Muscle of leg (tissue), 11 donors: ENCODE data around the gene GTPBP2. TPM values are rescaled to one million over a fixed set of nuclear protein-coding genes. Genes with fewer than 3 reads are reported as not detected.

Source experiments
- DNase-seq: peaks from one replicate; pipeline ENCODE4 v3.0.0; 2013
- H3K27ac ChIP-seq: one replicate; pipeline ENCODE4 v1.5.1; 2013; ENCODE audit warnings: mild to moderate bottlenecking, low read length, control low read depth
- H3K27me3 ChIP-seq: one replicate; pipeline ENCODE4 v1.6.1; 2013; ENCODE audit warnings: low read length; ENCODE audit not compliant: control insufficient read depth, insufficient read depth
- H3K36me3 ChIP-seq: one replicate; pipeline ENCODE4 v1.6.1; 2013; ENCODE audit warnings: low read length; ENCODE audit not compliant: control insufficient read depth, insufficient read depth
- H3K4me1 ChIP-seq: one replicate; pipeline ENCODE4 v1.6.1; 2013; ENCODE audit warnings: low read length; ENCODE audit not compliant: control insufficient read depth, insufficient read depth
- H3K4me3 ChIP-seq: one replicate; pipeline ENCODE4 v1.5.1; 2013; ENCODE audit warnings: low read length, control low read depth
- H3K9me3 ChIP-seq: replicated peaks from 2 replicates; pipeline ENCODE4 v1.6.1; 2013; ENCODE audit warnings: low read depth, low read length; ENCODE audit not compliant: control insufficient read depth
- WGBS: methylation state at CpG from one replicate; pipeline ENCODE4 v1.1.5; 2013; ENCODE audit warnings: missing lambda C conversion rate; ENCODE audit not compliant: insufficient coverage; 5-methylcytosine and 5-hydroxymethylcytosine counted together
- polyA plus RNA-seq, 8 donors: library from polyadenylated mRNA; unstranded; fragments of 120-200 nt; gene quantifications; one replicate each; pipeline versions ENCODE4 v1.2.1 to v1.2.3, GENCODE V29; 2013; ENCODE audit warnings: inconsistent platforms in 1 of 8, low replicate concordance in 1 of 8; ENCODE audit not compliant: insufficient read length in 8 of 8, insufficient read depth in 1 of 8
- total RNA-seq: library from RNA; stranded (reverse); fragments of 120-200 nt; gene quantifications from one replicate; pipeline ENCODE4 v1.2.4, GENCODE V29; 2013

The GTPBP2 gene
- total and polyA plus RNA-seq, 9 donors, result 31.2 to 44.8 (median 37.0) TPM

DNA sequence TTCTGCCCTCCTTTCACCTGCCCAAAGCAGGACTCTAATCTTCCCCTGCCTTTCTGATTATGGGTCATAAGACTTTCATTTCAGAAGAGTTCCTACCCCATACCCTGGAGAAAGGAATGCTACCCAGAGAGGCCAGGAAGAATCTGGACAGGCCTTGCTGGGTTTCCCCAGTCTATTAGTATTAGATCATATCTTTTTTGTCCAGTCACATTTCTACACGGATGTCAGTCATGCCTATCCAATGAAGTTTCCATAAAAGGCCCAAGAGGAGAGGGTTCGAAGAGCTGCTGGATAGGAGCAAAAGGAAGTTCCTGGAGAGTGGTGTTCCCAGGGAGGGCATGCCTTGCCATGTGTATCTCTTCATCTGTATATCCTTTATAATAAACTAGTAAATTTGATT is 49.9 kb downstream of the GTPBP2 start:
- no peak overlapping the region for H3K4me3 ChIP-seq
- WGBS, result no CpG with 5 or more reads among the region's 2 CpGs
- H3K27me3 ChIP-seq, result no peaks in the 10 kb centered on the region
- H3K36me3 ChIP-seq, result peaks cover 8% of the 10 kb centered on the region
- H3K4me1 ChIP-seq, result peaks cover 9% of the 10 kb centered on the region
- H3K27ac ChIP-seq, result no peak overlapping the region
- no peaks in the 10 kb centered on the region for H3K9me3 ChIP-seq
- DNase-seq, result no peak

DNA sequence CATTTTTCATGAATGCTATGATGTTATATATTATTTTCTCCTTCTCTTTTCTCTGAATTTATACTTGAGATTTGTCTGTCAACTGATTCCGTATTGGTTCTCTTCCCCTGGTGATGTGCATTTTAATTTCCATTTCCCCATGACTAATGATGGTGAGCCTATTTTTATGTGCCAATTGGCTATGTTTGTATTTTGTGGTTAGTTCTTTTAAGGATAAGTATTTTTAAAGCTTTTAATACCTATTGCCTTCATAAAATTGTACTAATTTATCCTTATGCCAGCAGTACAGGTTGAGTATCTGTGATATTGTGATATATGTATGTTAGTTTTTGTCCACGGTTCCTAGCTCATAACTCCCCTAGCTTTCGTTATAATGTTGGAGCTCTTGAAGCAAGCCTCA is 50.3 kb downstream of the GTPBP2 start:
- no peak for DNase-seq
- H3K27ac ChIP-seq, result no peak overlapping the region
- 71% methylated on average over 1 of the region's 3 CpGs for WGBS
- no peak overlapping the region for H3K4me3 ChIP-seq
- peaks cover 5% of the 10 kb centered on the region for H3K36me3 ChIP-seq
- no peaks in the 10 kb centered on the region for H3K9me3 ChIP-seq
- no peaks in the 10 kb centered on the region for H3K27me3 ChIP-seq
- H3K4me1 ChIP-seq, result peaks cover 9% of the 10 kb centered on the region

DNA sequence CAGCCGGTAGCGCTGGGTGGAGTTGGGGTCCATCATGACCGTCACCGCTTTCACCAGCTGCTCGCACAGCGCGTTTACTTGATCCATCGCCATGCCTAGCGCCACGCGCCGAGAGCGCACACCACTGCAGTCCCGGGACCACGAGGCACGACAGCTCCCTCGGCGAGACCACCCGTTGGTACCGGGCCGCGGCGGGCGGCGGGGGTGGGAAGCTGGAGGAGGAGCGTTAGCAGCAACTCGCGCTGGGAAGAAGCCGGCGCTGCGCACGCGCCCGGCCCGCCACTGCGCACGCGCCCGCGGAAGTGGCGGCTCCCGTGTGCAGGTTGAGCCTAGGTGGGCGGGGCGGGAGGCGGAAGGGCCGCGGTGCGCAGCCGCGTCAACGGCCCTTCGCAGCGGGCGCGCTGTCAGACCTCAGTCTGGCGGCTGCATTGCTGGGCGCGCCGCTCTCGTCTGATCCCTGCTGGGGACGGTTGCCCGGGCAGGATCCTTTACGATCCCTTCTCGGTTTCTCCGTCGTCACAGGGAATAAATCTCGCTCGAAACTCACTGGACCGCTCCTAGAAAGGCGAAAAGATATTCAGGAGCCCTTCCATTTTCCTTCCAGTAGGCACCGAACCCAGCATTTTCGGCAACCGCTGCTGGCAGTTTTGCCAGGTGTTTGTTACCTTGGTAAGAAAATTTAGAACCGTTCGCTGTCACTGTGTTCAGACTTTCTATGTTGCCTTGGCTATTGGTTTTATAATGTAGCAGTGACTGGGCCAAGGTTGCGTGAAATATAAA is 53.1 kb downstream of the GTPBP2 start, which contains the start of the genes POLH and XPO5:
Gene POLH, plus strand, starts transcription at position 414 of the 780 bp plus-strand sequence. CDS start 6,135 bp downstream, outside the sequence.
Gene XPO5, minus strand, starts transcription at position 267 of the 780 bp plus-strand sequence. Its CDS starts 174 bp downstream, at position 93.
- DNase-seq, result peak; percentile 96
- WGBS, result under 1% methylated on average over 63 of the region's 76 CpGs
- peaks cover 9% of the 10 kb centered on the region for H3K4me1 ChIP-seq
- H3K4me3 ChIP-seq, result peak within 1 kb of the TSS; percentile 98
- H3K27ac ChIP-seq, result peak within 1 kb of the TSS; percentile 89
- H3K36me3 ChIP-seq, result peaks cover 16% of the 10 kb centered on the region
- H3K9me3 ChIP-seq, result no peaks in the 10 kb centered on the region
- no peaks in the 10 kb centered on the region for H3K27me3 ChIP-seq

DNA sequence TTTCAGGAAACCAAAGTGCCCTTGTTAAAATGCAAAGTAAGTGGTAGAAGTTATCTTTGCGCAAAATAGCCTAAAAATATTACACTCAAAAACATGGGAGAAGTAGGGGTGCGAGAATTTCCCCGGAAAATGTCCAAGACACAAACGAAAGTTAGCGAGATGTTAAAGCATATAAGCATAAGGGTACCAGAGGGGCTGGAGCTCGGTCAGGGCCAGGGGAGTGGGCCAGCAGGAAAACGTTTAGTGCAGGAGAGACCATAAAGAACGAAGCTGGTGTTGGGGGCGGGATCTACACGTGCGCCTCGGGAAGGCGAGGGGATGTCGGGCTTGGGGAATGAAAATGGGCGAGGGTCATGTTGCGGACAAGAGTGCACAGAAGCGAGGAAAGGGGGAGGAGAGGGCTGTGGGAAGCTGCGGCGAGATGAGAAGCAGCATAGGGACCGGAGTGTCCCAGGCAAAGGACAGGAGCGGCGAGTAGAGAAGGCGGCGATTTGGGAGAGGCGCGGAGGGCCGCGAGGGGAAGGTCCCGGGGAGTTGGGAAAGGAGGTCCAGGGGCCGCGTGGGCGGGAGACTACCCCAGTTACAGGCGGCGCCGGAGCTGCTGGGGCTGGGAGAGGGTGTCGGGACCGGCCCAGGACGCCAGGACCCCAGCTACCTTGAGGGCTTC is 53.8 kb downstream of the GTPBP2 start:
- no peak for DNase-seq
- no peaks in the 10 kb centered on the region for H3K9me3 ChIP-seq
- H3K4me3 ChIP-seq, result peak overlapping the region; percentile 98
- no peaks in the 10 kb centered on the region for H3K27me3 ChIP-seq
- under 1% methylated on average over 31 of the region's 38 CpGs for WGBS
- peaks cover 22% of the 10 kb centered on the region for H3K36me3 ChIP-seq
- peak overlapping the region; percentile 85 for H3K27ac ChIP-seq
- H3K4me1 ChIP-seq, result peaks cover 9% of the 10 kb centered on the region

DNA sequence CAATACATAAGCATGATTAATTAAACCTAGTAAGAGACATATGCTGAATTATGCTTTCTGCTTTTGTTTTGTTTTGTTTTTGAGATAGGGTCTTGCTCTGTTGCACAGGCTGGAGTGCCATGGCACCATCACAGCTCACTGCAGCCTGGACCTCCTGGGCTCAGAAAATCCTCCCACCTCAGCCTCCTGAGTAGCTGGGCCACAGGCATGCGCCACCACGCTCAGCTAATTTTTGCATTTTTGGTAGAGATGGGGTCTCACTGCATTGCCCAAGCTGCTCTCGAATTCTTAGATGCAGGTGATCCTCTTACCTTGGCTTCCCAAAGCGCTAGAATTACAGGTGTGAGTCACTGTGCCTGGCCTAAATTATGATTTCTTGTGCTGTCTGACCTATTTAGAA is 57.0 kb downstream of the GTPBP2 start:
- Histone ChIP-seq H3K36me3 (peaks cover 47% of the 10 kb centered on the region), H3K4me1 (peaks cover 9% of the 10 kb centered on the region), H3K4me3 (no peak overlapping the region), H3K27me3 (no peaks in the 10 kb centered on the region), H3K27ac (no peak overlapping the region), H3K9me3 (no peaks in the 10 kb centered on the region)
- no peak for DNase-seq
- WGBS, result 100% methylated on average over 1 of the region's 4 CpGs

DNA sequence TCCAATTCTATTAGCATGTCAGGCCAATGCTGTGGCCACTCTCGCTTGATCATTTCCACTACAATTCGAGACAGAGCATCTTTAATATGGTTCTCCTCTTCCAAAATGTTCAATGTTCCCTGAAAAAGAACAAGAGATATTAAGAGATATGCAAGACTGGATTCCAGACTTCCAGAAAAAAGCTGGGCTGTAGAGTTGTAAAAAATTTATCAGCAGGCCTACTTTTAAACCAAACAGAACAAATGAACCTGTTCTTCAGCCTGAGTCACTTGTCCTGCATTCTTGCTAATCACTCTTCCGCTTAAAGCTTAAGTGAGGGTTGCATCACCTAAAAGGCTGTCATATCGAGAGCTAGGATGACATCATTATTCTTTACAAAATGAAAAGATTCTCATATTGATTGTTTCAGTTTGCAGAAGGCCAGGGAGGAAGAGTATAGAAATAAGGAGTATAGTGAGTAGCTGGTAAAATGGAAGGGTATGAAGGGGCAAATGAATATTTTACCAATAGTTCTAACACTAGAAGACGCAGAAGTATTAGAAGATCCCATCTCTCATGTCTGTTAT is 58.1 kb downstream of the GTPBP2 start:
- no peak for DNase-seq
- no peak overlapping the region for H3K27ac ChIP-seq
- peaks cover 3% of the 10 kb centered on the region for H3K4me1 ChIP-seq
- no peaks in the 10 kb centered on the region for H3K27me3 ChIP-seq
- WGBS, result no CpG with 5 or more reads among the region's 5 CpGs
- no peak overlapping the region for H3K4me3 ChIP-seq
- no peaks in the 10 kb centered on the region for H3K9me3 ChIP-seq
- peaks cover 54% of the 10 kb centered on the region for H3K36me3 ChIP-seq

Other genes with a start within 250 kb of the GTPBP2 start
- 10.7 TPM for gene ABCC10, start 201.7 kb downstream of the GTPBP2 start, total RNA-seq
- gene ABCC10, start 201.7 kb downstream of the GTPBP2 start, polyA plus RNA-seq, result 10 to 100 TPM; 13.1 to 22.0 (median 14.9) TPM
- gene DLK2, start 173.7 kb downstream of the GTPBP2 start, total RNA-seq, result 2.0 TPM
- gene DLK2, start 173.7 kb downstream of the GTPBP2 start, polyA plus RNA-seq, result 1 to 10 TPM; 1.7 to 3.5 (median 2.4) TPM
- 15.9 TPM for gene TJAP1, start 151.7 kb downstream of the GTPBP2 start, total RNA-seq
- 10 to 100 TPM; 19.4 to 31.4 (median 25.9) TPM for gene TJAP1, start 151.7 kb downstream of the GTPBP2 start, polyA plus RNA-seq
- 0.22 TPM for gene LRRC73, start 118.9 kb downstream of the GTPBP2 start, total RNA-seq
- under 1 TPM; 0.11 to 0.27 (median 0.15) TPM for gene LRRC73, start 118.9 kb downstream of the GTPBP2 start, polyA plus RNA-seq
- gene YIPF3, start 112.3 kb downstream of the GTPBP2 start, total RNA-seq, result 59.5 TPM
- 10 to 100 TPM; 80.7 to 98.0 (median 91.2) TPM for gene YIPF3, start 112.3 kb downstream of the GTPBP2 start, polyA plus RNA-seq
- gene POLR1C, start 112.2 kb downstream of the GTPBP2 start, total RNA-seq, result 21.1 TPM
- gene POLR1C, start 112.2 kb downstream of the GTPBP2 start, polyA plus RNA-seq, result 10 to 100 TPM; 16.7 to 22.2 (median 19.2) TPM
- gene XPO5, start 53.2 kb downstream of the GTPBP2 start, total RNA-seq, result 17.2 TPM
- 10 to 100 TPM; 21.5 to 38.2 (median 25.5) TPM for gene XPO5, start 53.2 kb downstream of the GTPBP2 start, polyA plus RNA-seq
- gene POLH, start 53.1 kb downstream of the GTPBP2 start, total RNA-seq, result 8.2 TPM
- 10 to 100 TPM in 7 of 8 donors, 1 to 10 TPM in 1; 8.1 to 15.3 (median 12.0) TPM for gene POLH, start 53.1 kb downstream of the GTPBP2 start, polyA plus RNA-seq
- 23.6 TPM for gene MAD2L1BP, start 6.6 kb upstream of the GTPBP2 start, total RNA-seq
- gene MAD2L1BP, start 6.6 kb upstream of the GTPBP2 start, polyA plus RNA-seq, result 10 to 100 TPM; 17.4 to 21.7 (median 19.3) TPM
- gene RSPH9, start 15.8 kb upstream of the GTPBP2 start, total RNA-seq, result 0.49 TPM
- gene RSPH9, start 15.8 kb upstream of the GTPBP2 start, polyA plus RNA-seq, result 1 to 10 TPM in 1 of 8 donors, under 1 TPM in 7; 0.41 to 1.1 (median 0.79) TPM
- 43.5 TPM for gene MRPS18A, start 58.5 kb upstream of the GTPBP2 start, total RNA-seq
- 10 to 100 TPM; 28.4 to 43.7 (median 32.0) TPM for gene MRPS18A, start 58.5 kb upstream of the GTPBP2 start, polyA plus RNA-seq
- 63.1 TPM for gene VEGFA, start 140.9 kb upstream of the GTPBP2 start, total RNA-seq
- 10 to 100 TPM; 59.4 to 89.9 (median 70.5) TPM for gene VEGFA, start 140.9 kb upstream of the GTPBP2 start, polyA plus RNA-seq